ENCODE results near the gene VCX2. TPM values are rescaled to one million over a fixed set of nuclear protein-coding genes. Genes with fewer than 3 reads are reported as not detected.

Gene VCX2
- polyA plus RNA-seq, 3 donors, result not detected

GRCh38 chrX:8204169-8204935 is 33.3 kb upstream of the VCX2 start:
- no peaks in the 10 kb centered on the region for H4K20me1 ChIP-seq (ENCODE audit: insufficient read depth, low read length)
- no peak overlapping the region for H3K9ac ChIP-seq (ENCODE audit: insufficient read depth, low read length, poor library complexity, severe bottlenecking)
- 100% methylated on average over 1 of the region's 6 CpGs for WGBS (ENCODE audit: insufficient coverage)
- Mint-ChIP-seq H3K4me3 (no peak overlapping the region), H3K36me3 (no peaks in the 10 kb centered on the region), H3K4me1 (no peaks in the 10 kb centered on the region), H3K9me3 (peaks cover 0 to 12% (median 6%) of the 10 kb centered on the region in 7 donors), H3K27ac (no peak overlapping the region), H3K27me3 (ENCODE audit: low read depth in 3 of 3) (no peaks in the 10 kb centered on the region)
- no peak overlapping the region for H2AFZ ChIP-seq (ENCODE audit: insufficient read depth, low read depth, low read length, poor library complexity, severe bottlenecking)
- no peaks in the 10 kb centered on the region for H3K4me1 ChIP-seq (ENCODE audit: control insufficient read depth in 1 of 2, insufficient read depth in 2 of 2, low read length in 2 of 2)
- H3K4me2 ChIP-seq (replicated peaks; ENCODE audit: extremely low read depth, low read length, poor library complexity, severe bottlenecking), result no peak overlapping the region
- H3K27me3 ChIP-seq (ENCODE audit: control insufficient read depth in 2 of 2, insufficient read depth in 2 of 2, low read length in 2 of 2), result no peaks in the 10 kb centered on the region
- H3K79me2 ChIP-seq (ENCODE audit: insufficient read depth, low read length), result no peaks in the 10 kb centered on the region
- TF ChIP-seq, protein P1, sequence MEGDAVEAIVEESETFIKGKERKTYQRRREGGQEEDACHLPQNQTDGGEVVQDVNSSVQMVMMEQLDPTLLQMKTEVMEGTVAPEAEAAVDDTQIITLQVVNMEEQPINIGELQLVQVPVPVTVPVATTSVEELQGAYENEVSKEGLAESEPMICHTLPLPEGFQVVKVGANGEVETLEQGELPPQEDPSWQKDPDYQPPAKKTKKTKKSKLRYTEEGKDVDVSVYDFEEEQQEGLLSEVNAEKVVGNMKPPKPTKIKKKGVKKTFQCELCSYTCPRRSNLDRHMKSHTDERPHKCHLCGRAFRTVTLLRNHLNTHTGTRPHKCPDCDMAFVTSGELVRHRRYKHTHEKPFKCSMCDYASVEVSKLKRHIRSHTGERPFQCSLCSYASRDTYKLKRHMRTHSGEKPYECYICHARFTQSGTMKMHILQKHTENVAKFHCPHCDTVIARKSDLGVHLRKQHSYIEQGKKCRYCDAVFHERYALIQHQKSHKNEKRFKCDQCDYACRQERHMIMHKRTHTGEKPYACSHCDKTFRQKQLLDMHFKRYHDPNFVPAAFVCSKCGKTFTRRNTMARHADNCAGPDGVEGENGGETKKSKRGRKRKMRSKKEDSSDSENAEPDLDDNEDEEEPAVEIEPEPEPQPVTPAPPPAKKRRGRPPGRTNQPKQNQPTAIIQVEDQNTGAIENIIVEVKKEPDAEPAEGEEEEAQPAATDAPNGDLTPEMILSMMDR (IDR thresholded peaks at IDR 0.05), result no peak
- H3K36me3 ChIP-seq (replicated peaks in 1 of 2; ENCODE audit: control insufficient read depth in 1 of 2, insufficient read depth in 2 of 2, low read length in 2 of 2), result no peaks in the 10 kb centered on the region
- no peak overlapping the region for H3K4me3 ChIP-seq (replicated peaks in 1 of 3; ENCODE audit: low read depth in 2 of 3, low read length in 3 of 3)
- peaks cover 0 to 4% of the 10 kb centered on the region in 2 donors for H3K9me3 ChIP-seq (replicated peaks in 1 of 2; ENCODE audit: control insufficient read depth in 1 of 2, insufficient read depth in 1 of 2, low read length in 2 of 2)
- DNase-seq, result no peak
- H3K27ac ChIP-seq (ENCODE audit: low read depth in 1 of 2, low read length in 2 of 2), result no peak overlapping the region
- intact Hi-C loops (cut with micrococcal nuclease), result no loop called here

DNA sequence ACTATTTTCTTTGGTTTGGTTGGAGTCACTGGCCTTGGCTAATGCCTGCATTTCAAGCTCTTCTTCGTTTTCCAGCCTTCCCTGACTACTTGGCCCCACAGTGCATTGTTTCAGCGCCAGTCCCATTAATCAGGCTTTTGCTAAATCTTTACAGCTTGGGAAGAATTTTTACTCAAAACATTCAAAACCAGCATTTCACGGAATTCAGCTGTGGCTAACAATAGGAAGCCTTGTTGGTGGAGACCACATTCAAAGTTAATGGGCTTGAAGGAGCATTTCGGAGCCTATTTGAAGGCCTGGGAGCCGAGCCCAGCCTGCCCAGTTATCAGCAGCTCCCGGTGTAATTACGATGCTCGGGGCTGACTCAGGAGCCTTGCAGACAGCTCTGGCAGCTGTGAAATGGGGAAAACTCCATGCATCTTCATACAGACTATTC is 30.8 kb upstream of the VCX2 start:
- no peaks in the 10 kb centered on the region for H3K79me2 ChIP-seq (ENCODE audit: insufficient read depth, low read length)
- Mint-ChIP-seq H3K27me3 (ENCODE audit: low read depth in 3 of 3) (peaks cover 0 to 3% (median 0%) of the 10 kb centered on the region in 3 donors), H3K4me3 (no peak overlapping the region), H3K9me3 (peaks cover 0 to 11% (median 6%) of the 10 kb centered on the region in 7 donors), H3K27ac (no peak overlapping the region), H3K4me1 (no peaks in the 10 kb centered on the region), H3K36me3 (no peaks in the 10 kb centered on the region)
- no peak overlapping the region for H3K27ac ChIP-seq (ENCODE audit: low read depth in 1 of 2, low read length in 2 of 2)
- no peak overlapping the region for H3K9ac ChIP-seq (ENCODE audit: insufficient read depth, low read length, poor library complexity, severe bottlenecking)
- no peak for DNase-seq
- no peak overlapping the region for H3K4me3 ChIP-seq (replicated peaks in 1 of 3; ENCODE audit: low read depth in 2 of 3, low read length in 3 of 3)
- no peaks in the 10 kb centered on the region for H4K20me1 ChIP-seq (ENCODE audit: insufficient read depth, low read length)
- H3K27me3 ChIP-seq (ENCODE audit: control insufficient read depth in 2 of 2, insufficient read depth in 2 of 2, low read length in 2 of 2), result no peaks in the 10 kb centered on the region
- H3K4me1 ChIP-seq (ENCODE audit: control insufficient read depth in 1 of 2, insufficient read depth in 2 of 2, low read length in 2 of 2), result no peaks in the 10 kb centered on the region
- H3K9me3 ChIP-seq (replicated peaks in 1 of 2; ENCODE audit: control insufficient read depth in 1 of 2, insufficient read depth in 1 of 2, low read length in 2 of 2), result peaks cover 0 to 4% of the 10 kb centered on the region in 2 donors
- H3K36me3 ChIP-seq (replicated peaks in 1 of 2; ENCODE audit: control insufficient read depth in 1 of 2, insufficient read depth in 2 of 2, low read length in 2 of 2), result no peaks in the 10 kb centered on the region
- intact Hi-C loops (cut with micrococcal nuclease), result no loop called here
- no peak overlapping the region for H2AFZ ChIP-seq (ENCODE audit: insufficient read depth, low read depth, low read length, poor library complexity, severe bottlenecking)
- H3K4me2 ChIP-seq (replicated peaks; ENCODE audit: extremely low read depth, low read length, poor library complexity, severe bottlenecking), result no peak overlapping the region
- TF ChIP-seq, protein P1 (IDR thresholded peaks at IDR 0.05), result no peak
- 60% methylated on average over 1 of the region's 8 CpGs for WGBS (ENCODE audit: insufficient coverage)

Data from CD14-positive monocyte (primary cell).